Endometrial microvascular endothelial cells (primary cell): ENCODE measurements around the gene PHRF1. TPM values are rescaled to one million over a fixed set of nuclear protein-coding genes. Genes with fewer than 3 reads are reported as not detected.
"Not testable (repeated sequence)": the region's sequence is repeated elsewhere in the genome, so short reads cannot be mapped to it uniquely, and the experiment has no call there.

Experiments used
- in situ Hi-C: cut with HindIII; loops from 2 replicates; pipeline ENCODE4 v1.10.0; 2017; ENCODE audit warnings: low sequenced_read_pairs, low pct_unique_long_range_greater_than_20kb; ENCODE audit errors: inconsistent ontology term
- total RNA-seq: library from RNA; depleted of rRNA; stranded (reverse); fragments of >200 nt; gene quantifications from one replicate; pipeline ENCODE4 v1.2.3, GENCODE V29; 2015; ENCODE audit errors: inconsistent ontology term

PHRF1 gene
- total RNA-seq, 1 donor from 2014 or later: 15.8 TPM

DNA sequence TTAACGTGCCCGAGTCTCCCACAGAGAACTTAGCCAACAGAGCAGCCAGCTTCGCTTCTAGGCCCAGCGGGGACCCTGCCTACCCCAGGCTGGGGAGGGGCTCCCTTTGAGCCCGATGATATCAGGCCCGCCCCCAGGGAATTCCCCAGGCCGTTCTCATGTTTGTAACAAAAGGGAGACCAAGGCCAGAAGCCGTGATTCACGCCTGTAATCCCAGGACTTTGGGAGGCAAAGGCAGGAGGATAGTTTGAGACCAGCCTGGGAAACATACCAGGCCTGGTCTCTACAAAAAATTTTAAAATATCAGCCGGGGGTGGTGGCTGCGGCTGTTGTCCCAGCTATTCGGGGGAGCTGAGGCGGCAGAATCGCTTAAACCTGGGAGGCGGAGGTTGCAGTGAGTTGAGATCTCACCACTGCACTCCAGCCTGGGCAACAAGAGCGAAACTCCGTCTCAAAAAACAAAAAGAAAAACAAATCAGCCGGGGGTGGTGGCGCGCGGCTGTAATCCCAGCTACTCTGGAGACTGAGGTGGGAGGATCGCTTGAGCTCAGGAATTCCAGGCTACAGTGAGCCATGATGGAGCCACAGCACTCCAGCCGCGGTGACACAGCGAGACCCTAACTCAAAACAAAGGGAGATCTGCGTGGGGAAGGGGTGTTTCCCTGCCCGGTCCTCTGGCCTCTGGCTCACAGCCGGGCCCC is 62.5 kb downstream of the PHRF1 start:
- in situ Hi-C loops: no loop called here

DNA sequence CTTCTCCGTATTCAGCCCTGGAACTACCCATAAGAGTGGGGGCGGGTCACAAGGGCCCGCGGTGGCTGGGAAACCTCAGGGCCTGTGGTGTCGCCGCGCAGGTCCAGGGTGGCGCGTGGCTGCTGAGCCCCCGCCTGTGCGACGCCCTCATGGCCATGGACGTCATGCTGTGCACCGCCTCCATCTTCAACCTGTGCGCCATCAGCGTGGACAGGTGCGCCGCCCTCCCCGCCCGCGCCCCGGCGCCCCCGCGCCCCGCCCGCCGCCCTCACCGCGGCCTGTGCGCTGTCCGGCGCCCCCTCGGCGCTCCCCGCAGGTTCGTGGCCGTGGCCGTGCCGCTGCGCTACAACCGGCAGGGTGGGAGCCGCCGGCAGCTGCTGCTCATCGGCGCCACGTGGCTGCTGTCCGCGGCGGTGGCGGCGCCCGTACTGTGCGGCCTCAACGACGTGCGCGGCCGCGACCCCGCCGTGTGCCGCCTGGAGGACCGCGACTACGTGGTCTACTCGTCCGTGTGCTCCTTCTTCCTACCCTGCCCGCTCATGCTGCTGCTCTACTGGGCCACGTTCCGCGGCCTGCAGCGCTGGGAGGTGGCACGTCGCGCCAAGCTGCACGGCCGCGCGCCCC is 63.2 kb downstream of the PHRF1 start:
- in situ Hi-C loops: no loop called here

DNA sequence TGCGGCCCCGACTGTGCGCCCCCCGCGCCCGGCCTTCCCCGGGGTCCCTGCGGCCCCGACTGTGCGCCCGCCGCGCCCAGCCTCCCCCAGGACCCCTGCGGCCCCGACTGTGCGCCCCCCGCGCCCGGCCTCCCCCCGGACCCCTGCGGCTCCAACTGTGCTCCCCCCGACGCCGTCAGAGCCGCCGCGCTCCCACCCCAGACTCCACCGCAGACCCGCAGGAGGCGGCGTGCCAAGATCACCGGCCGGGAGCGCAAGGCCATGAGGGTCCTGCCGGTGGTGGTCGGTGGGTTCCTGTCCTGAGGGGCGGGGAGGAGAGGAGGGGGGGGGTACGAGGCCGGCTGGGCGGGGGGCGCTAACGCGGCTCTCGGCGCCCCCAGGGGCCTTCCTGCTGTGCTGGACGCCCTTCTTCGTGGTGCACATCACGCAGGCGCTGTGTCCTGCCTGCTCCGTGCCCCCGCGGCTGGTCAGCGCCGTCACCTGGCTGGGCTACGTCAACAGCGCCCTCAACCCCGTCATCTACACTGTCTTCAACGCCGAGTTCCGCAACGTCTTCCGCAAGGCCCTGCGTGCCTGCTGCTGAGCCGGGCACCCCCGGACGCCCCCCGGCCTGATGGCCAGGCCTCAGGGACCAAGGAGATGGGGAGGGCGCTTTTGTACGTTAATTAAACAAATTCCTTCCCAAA is 63.9 kb downstream of the PHRF1 start:
- in situ Hi-C loops: no loop called here

DNA sequence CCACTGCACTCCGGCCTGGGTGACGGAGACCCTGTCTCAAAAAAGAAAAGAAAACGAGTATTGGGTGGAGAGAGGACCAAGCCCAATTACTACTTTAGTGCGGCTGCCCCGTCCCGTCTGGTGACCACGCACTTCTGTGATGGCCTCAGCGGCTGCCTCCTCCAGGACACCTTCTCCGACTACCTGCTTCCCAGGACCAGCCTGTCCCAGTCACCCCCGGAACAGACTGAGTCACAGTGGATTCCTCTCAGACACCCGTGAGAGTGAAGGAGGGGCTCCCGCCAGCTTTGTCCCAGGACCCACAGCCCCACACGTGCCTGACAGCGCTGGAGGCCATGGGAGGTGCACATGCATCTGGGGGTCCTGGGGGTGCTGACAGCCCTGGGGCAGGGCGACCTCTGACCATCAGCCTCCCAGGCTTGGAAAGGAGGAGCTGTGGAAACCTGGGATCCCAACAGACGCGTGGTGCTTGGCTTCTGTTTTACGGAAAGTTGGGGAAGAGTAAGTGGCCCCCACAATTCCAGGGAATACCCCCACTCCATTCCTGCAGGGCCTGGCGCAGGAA is 65.6 kb downstream of the PHRF1 start:
- in situ Hi-C loops: no loop called here

DNA sequence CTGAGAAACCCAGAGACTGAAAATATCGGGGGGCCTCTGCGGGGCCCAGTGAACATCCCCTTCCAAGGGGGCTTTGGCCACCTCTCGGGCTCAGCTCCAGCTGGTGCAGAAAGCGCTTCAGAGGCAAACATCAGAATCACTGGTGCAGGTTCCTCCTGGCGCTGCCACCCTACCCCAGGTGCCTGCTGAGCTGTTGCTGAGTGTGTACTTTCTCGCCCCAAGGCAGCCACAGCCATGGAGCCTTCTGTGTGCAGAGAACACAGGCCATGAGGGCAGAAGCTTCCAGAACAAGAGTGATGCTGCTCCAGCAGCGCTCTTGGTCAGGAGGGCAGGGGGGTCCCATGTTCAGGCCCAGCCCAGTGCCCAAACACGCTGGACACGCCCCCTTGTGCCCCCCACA is 67.1 kb downstream of the PHRF1 start:
- in situ Hi-C loops: no loop called here

DNA sequence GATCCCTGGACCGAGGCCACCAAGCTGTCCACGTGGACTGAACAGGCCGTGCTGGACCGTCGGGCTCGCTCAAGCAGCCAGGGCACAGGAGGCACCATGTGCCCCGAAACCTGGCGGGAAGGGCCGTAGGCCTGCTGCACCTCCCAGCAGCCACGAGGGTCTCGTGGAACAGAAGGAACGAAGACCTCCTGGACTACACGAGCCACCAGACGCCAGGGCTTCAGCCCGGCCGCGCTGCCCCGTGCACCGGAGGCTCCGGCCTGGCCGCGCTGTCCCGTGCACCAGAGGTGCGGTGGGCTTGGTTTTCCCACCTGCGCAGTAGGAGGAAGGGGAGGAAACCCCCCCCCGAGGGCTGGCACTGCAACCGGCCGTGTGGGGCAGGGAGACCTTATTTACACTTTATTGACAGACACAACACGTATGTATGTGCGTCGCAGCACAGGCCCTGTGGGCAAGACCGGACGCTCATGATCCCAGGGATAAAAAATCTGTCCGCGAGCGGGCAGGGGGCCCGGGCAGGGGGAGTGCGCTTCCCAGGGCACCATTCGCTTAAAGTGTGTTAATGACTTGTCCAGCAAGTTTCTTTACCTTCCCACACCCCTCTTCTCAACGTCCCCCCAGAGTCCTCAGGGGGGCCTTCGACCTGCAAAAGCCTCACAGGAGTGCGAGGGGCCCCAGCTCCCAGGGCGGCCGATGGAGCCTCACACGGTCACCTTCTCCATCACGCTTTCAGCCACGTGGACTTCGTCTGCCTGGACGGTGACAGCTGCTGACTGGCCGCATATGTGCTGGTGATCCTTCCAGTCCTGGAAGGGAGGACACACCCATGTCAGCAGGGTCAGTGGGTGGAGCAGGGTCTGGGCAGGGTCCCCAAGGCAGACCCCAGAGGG is 67.8 kb downstream of the PHRF1 start:
- in situ Hi-C loops: no loop called here

DNA sequence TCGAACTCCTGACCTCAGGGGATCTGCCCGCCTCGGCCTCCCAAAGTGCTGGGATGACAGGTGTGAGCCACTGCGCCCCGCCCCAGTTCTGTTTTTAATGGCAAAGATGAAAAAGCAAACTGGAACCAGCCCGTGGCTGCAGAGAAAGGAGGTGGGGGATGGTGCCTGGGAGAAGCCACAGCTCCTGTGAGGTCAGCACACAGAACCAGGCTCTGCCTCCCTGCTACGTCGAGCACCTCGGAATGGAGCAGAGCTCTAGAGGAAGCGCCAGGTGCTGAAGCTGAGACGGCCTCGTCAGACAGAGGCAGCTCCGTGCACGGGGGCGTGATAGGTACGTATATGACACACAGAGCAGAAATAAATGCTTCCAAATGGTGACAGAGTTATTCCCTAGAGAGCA is 69.3 kb downstream of the PHRF1 start:
- in situ Hi-C loops: no loop called here

DNA sequence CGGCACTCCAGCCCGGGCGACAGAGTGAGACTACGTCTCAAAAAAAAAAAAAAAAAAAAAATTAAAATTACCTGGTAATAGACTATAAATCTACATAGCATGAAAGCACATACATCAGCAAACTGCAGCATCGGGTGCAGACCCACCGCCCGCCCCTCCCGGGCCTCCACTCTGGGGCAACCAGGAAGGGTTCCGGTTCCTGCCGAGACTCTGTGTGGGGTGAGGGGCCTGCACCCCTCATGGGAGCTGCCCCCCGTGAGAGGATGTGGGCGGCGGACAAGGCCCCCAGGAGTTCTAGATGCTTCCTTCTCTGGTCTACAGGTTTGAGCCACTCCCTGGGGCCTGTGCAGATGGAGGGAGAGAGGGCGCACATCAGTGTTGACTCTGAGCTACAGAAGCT is 69.9 kb downstream of the PHRF1 start:
- in situ Hi-C loops: no loop called here

DNA sequence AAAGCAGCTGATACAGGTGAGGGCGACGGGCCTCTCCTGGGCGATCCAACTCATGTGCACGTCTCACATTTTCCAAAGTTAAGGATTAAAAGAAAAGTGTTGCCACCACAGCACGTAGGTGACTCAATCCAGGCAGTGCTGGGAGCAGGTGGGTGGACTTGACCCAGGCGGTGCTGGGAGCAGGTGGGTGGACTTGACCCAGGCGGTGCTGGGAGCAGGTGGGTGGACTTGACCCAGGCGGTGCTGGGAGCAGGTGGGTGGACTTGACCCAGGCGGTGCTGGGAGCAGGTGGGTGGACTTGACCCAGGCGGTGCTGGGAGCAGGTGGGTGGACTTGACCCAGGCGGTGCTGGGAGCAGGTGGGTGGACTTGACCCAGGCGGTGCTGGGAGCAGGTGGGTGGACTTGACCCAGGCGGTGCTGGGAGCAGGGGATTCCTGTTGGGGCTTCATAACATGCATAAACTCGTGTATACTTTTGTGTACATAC is 71.4 kb downstream of the PHRF1 start:
- in situ Hi-C loops: not testable (repeated sequence)

DNA sequence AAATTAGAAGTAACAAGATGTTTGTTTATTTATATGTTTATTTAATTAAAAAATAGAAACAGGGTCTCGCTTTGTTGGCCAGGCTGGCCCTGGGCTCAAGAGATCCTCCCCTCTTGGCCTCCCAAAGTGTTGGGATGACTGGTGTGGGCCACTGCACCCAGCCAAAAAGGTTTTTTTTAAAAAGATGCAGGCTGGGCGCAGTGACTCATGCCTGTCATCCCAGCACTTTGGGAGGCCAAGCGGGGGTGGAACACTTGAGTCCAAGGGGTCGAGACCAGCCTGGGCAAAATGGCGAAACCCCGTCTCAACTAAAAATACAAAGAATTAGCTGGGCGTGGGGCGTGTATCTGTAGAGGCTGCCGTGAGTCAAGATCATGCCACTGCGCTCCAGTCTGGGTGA is 74.2 kb downstream of the PHRF1 start:
- in situ Hi-C loops: no loop called here

DNA sequence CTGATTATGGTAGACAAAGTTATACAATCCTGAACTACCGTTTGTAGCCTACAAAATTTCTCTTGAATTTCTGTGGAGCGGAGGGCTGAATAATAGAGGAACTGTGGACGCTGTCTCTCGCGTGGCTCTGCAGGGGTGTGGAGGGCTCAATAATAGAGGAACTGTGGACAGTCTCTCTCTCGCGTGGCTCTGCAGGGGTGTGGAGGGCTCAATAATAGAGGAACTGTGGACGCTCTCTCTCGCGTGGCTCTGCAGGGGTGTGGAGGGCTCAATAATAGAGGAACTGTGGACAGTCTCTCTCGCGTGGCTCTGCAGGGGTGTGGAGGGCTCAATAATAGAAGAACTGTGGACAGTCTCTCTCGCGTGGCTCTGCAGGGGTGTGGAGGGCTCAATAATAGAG is 76.9 kb downstream of the PHRF1 start:
- in situ Hi-C loops: not testable (repeated sequence)

DNA sequence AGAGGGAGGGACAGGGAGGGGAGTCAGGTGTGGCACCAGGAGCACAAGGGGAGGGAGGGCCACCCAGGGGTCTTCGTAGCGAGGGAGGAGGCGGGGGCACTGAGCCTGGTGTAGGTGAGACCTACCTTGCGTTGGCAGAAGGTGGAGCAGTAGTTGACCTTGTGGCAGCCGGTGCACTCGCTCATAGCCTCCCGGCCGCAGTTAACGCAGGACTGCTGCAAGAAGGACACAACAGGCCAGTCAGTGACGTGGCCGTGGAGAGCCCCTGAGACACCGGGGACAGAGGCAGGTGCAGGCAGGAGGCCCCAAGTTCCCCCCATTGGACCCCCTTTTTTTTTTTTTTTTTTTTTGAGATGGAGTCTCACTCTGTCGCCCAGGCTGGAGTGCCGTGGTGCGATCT is 77.6 kb downstream of the PHRF1 start:
- in situ Hi-C loops: no loop called here

DNA sequence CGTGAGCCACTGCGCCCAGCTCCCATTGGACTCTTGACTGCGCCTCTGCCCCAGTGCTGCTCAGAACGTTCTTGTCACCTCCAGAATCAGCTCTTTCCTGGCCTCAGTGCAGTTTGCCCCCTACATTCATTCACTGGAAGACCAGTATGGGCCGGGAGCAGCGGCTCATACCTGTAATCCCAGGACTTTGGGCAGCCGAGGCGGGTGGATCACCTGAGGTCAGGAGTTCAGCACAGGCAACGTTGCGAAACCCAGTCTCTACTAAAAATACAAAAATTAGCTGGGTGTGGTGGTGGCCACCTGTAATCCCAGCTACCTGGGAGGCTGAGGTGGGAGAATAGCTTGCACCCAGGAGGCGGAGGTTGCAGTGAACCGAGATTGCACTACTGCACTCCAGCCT is 78.2 kb downstream of the PHRF1 start:
- in situ Hi-C loops: not testable (repeated sequence)

DNA sequence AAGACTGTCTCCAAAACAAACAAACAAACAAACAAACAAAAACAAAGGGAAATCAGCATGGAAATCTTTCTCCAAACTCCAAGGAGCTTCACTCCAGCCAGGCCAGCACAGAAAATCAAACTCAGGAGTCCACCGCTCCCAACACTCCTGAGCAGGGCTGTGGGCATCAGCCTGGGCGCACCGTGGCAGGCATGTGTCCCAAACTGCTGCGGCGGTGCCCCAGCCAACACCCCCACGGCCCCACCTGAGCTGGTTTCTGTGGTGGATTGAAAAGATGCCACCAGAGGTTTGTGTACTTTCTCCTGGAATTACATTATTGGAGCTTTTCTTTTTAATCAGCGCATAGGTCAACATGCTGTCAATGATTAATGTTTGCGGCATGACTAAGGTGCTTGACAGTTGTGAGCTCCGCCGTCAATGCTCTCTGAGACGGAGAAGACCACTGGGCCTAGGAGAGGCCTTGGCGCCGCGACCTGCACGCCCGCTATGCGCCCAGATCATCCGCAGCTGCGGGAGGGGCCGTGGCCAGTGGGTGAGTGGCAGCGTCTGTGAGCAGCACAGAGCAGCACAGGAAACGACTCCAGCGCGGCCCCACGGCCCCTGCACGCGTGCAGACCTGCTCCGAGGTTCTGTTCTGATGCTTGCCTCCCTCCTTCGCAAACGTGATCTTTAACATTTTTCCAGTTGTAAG is 78.9 kb downstream of the PHRF1 start:
- in situ Hi-C loops: no loop called here

DNA sequence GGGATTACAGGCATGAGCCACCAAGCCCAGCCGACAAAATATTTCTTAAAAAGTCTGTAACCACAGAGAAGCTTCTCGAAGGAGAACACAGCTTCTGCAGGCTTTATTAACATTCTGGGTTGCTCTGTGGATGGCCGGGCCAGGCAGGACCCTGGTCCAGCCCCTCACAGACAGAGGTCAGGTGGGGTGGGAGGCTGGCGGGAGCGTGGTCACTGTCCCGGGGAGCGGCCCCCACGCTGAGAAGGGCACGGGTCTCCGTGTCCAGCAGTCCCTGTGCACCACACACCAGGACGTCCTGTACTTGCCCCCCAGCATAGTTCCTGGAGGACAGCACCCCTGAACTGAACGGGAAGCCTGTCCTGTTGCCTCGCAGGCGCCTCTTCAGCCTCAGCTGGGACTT is 80.2 kb downstream of the PHRF1 start:
- in situ Hi-C loops: no loop called here

DNA sequence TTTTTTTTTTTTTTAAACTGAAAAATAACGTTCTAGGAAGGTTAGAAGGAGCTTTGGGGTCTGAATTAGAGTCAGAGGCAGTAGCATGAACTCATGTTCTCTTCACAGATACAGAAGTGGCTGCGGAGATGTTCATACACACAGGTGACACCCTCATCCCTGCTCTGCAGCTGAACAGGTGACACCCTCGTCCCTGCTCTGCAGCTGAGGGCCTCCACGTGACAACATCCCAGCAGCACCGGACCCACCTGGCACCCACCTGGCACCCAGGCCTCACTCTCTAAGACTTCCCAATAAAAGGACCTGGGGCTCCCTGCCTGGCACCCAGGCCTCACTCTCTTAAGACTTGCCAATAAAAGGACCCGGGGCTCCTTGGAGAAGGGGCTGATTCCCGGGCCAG is 80.6 kb downstream of the PHRF1 start:
- in situ Hi-C loops: no loop called here

DNA sequence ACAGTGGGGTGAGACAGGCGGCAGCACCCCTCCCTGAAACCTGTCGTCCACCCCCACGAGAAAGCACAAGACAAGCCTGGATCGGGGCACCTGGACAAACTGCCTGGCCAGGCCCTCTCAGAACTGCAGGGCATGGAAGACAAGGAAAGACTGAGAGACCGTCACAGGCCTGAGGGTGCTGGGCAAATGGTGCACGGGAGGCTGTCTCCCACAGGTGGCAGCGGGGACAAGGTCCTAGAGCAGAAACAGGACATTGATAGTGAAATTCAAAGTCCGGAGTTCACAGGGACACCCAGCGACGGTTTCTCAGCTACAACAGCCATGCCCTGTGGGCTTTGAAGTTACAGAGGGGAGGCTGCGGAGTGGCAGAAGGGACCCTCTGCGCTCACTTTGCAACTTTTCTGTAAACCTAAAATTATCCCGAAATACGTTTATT is 81.4 kb downstream of the PHRF1 start:
- in situ Hi-C loops: no loop called here

DNA sequence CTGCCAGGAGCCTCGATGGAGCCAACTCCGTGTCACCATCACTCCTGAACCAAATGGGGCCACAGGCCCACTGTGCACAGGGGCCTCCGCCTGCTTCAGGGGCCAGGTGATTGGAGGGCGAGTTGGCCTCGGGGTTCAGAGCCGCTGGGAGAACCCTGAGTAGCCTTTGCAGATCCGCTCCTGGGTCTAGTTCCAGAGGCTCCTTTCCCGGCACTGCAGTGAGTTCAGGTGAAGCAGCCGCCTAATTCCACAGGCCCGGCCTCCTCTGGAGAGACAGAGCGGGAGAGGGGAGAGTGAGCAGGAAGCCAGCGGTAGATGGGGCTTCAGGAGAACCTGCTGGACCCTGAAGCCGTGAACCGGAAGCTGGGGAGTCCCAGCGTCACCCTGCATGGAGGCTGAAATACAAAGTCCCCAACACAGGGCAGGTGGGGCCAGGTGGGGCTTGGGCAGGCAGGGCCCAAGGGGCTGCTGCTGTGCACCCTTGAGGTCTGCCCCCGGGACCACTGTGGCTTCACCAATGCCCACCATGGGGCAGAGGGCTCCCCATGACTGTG is 83.3 kb downstream of the PHRF1 start:
- in situ Hi-C loops: no loop called here
